ENCODE measurements around the gene CASQ1.
A peak's percentile ranks its signal among the peaks of the same experiment; 100 is the strongest.

The CASQ1 gene

DNA sequence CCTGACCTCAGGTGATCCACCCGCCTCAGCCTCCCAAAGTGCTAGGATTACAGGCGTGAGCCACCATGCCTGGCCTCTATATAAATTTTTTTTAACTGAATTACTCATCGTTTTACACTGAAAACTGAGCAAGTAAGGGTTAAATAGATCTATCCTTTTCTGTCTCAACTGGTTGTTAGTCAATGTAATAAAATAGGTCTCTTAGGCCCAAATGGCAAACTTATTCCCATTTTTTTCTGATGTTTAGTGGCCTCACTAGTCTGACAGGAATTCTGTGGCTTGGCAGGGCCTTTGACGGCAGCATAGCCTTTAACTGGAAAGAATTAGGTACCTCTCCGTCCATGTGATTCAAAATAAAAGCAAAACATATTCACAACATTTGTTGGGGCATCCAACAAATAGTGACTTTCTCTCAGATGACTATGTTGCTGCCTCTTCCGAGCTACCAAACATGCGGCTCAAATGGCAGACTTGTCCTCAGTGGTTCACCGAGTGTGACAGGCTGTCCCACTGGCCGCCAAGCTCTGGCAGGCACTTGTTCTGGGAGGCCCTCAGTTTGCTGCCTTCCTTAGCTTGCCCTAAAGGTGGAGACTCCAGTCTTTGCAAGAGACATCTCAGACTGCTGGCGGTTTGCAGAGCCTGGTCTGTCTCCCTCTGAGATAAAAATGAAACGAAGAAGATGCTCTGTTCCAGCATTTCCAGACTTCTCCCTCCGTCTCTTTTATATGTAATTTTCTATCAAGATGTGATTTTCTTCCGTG is 21.6 kb upstream of the CASQ1 start:
- peak; percentile 78 for DNase-seq (ENCODE audit: low read depth, low spot score)

DNA sequence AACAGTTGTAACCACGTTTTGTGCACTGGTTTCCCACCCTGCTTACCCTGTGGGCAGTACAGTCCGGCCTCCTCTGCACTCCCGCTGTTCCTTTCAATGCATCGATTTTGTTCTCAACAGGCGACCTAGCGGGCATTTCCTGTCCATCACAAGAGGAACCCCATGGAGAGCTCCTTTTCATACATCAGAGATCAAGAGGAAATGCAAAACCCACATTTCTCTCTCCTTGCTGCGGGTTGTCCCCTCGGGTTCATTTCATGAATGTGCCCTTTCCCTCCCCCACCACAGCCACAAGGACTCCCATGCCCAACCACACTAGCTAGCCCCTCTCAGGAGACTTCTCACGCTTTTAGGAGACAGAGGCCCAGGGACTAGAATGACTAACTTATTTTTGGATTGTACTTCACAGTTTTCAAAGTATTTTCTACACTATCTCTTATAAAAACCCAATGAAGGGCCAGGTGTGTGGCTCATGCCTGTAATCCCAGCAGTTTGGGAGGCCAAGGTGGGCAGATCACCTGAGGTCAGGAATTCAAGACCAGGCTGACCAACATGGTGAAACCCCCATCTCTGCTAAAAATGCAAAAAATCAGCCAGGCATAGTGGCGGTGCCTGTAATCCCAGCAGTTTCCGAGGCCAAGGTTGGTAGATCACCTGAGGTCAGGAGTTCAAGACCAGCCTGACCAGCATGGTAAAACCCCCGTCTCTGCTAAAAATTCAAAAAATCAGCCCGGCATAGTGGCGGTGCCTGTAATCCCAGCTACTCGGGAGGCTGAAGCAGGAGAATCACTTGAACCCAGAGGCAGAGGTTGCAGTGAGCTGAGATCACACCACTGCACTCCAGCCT is 20.6 kb upstream of the CASQ1 start:
- DNase-seq (ENCODE audit: low read depth, low spot score): peak; percentile 79

DNA sequence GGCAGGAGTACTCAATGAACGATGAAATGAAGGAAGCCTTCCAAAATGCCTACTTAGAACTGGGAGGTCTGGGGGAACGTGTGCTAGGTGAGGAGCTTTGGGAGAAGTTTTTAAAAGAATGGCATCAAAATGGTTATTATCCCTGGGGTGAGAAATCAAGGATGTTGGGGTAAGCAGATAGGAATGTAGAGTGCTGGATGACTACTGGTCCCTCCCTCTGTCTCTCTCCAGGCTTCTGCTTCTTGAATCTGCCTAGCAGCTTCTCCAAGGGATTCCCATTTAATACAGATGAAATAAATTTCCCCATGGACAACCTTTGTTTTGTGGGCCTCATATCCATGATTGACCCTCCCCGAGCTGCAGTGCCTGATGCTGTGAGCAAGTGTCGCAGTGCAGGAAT is 19.0 kb upstream of the CASQ1 start:
- peak; percentile 23 for DNase-seq (ENCODE audit: low read depth, low spot score)

DNA sequence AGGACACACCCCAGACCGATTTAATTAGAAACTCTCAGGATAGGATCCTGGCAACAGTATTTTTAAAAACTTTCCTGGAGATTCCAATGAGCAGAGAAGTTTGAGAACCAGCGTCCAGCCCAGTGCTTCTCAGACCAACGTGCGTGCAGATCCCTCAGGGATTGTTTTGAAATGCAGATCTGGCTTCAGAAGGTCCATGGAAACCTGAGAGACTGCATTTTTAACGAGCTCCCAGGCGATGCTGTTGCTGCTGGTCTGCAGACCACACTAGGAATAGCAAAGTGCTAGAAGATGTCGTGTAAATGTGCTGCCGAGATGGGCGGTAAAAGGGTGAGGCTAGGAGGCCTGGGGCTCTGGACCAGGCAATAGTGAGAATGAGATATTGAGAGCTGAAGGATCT is 18.4 kb upstream of the CASQ1 start:
- peak; percentile 70 for DNase-seq (ENCODE audit: low read depth, low spot score)

DNA sequence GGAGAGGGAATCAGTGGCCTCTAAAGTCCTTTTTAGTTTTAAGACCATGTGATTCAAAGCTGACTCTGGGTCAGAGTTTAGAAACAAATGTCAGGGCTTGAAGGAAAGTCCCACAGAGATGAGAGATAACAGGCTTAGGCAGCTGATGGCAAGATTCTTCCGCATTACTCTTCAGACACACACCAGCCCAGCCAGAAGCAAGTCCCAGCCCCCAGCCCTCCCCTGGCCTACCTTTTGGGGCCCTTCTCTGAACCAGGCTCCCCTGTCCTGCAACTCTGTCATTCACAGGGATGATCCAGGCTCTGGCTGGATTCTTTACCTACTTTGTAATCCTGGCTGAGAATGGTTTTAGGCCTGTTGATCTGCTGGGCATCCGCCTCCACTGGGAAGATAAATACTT is 13.1 kb upstream of the CASQ1 start:
- no peak for DNase-seq (ENCODE audit: low read depth, low spot score)

DNA sequence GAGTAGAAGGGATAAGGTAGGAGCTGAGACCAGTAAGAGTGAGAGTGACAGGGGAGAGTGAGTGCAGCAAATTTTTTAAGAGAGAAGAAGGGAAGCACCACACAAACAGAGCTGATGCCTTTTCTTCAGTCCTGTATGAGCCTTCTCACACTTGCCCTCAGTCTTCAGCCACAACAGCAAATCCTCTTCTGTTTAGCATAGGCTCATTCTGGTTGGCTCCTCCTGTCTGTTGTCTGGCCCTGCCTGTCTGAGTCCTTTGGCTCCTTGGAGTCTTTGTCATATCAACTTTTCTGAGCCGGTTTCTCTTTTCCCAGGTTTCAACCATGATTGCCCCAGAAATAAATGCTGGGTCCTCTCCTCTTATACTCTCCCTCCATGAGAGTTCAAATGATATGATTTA is 12.7 kb upstream of the CASQ1 start:
- DNase-seq (ENCODE audit: low read depth, low spot score): no peak

DNA sequence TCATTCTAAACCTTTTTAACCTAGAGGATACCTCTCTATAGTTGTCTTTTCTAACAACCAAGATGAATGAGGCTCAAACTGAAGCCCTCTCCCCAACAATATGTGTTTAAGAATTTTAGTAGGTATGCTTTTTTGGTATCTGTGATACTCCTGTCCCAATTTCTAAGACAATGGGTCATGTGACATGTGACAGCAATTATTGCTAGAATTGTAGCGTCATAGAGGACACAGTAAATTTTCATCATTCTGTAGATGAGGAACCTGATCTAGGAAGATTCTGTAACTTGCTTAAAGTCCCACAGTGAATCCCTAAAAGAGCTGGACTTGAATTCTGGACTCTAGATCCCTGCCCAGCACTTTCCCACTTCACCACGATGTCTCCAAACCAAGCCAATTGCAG is 11.6 kb upstream of the CASQ1 start:
- no peak for DNase-seq (ENCODE audit: low read depth, low spot score)

DNA sequence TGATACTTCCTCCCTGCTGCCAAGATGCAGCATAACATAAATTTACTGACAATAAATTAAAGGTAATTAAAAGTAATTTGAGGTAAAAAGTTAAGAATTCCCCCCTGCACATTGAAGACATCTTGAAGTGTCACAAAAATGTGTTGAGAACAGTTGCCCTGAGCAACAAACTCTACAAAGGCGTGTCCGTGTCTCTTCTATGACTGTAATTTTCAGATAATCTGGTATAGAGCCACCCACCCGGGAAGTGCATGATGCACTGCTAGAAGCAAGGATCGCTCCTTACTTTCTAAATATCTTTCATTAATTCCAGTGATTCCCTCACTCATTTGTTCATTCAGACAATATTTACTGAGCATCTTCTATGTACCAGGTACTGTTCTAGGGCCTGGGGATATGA is 11.0 kb upstream of the CASQ1 start:
- no peak for DNase-seq (ENCODE audit: low read depth, low spot score)

DNA sequence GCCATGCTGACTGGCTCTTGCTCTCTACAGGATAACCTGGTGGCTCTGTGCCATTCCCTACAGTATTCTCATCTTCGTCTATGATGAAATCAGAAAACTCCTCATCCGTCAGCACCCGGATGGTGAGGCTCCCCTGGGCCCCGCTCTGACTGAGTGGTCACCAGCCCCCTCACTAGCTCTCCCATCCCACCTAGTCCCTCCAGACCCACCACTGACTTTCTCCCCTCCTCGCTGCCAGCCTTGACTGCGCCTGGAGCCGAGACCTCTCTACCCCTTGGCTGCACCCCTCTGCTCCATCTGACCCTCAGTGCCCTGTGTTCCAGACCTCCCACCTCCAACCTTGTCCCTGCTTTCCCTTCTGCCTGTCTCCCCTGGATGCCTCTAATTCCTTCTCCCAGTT is 4.1 kb upstream of the CASQ1 start:
- no peak for DNase-seq (ENCODE audit: low read depth, low spot score)

DNA sequence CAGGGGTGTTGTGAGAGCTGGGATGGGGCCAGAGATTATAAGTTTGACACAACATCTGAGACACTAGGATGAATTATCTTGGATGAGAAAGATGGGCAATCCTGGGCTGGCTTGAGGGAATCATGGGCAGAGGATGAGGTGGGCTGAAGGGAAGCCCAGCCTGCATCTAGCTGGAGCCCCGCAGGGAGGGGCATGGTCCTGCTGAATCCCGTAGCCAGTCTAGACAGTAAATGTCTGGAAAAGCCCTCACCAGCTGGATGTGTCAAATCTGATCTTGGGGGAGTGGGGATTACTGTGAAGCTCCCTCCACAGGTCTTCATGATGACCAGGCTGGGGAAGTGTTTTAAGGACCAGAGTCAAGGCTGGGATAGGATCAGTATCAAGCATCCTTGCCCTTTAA is 3.6 kb upstream of the CASQ1 start:
- no peak for DNase-seq (ENCODE audit: low read depth, low spot score)

DNA sequence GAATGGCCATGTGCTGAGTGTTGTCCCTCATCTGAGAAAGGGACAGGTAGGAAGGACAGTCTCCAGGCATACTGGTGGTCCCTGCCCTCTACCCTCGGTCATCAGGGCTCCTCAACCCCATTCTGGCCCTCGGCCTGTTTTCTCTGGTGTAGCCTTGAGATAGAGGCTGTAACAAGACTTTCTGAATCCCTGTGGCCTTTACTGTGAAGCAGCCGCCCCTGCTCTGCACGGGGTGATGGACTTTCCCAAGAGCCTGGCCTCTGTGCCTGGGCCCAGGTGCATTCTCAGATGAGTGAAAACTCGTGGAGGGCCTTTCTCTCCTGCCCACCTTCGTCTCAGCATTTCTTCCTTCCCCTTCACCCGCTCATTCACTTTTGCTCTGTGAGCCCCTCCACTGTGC is 3.0 kb upstream of the CASQ1 start:
- DNase-seq (ENCODE audit: low read depth, low spot score): no peak

DNA sequence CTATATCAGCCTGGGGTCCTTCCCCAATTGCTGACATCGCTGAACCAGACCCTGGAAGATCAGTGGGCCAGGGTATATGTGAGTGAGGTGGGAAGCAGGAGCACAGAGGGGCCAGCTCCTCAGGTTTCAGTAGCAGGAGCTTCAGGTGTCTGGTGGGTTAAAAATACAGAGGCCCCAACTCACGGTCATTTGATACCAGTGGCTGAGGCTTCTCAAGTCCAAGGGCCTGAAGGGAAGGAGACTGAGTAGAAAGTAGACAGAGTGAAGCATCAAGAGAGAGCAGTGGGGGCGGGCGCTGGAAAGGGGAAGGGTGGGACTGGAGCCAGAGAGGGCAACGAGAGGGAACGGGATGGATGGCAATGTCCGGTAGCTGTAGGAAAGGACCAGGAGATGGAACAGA is 2.0 kb upstream of the CASQ1 start:
- no peak for DNase-seq (ENCODE audit: low read depth, low spot score)

DNA sequence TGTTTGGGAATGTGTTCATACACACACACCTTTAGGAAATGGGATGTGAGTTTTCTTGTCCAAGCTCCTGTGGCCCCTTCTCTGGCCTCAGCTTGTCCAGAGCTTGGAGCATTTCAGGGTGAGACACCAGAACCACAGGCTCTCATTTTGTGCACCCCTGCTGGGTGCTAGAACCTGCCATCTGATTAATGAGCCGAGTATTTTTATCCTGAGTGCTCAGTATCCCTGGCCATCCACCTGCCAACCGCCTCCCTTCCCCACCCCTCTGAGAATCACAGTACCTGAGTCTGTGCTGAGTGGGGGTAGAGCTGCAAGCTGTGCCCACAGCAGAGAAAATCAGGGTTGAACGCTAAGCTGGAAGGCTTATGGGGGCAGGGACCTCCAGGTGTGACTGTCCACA is 1.4 kb downstream of the CASQ1 start:
- DNase-seq (ENCODE audit: low read depth, low spot score): no peak

DNA sequence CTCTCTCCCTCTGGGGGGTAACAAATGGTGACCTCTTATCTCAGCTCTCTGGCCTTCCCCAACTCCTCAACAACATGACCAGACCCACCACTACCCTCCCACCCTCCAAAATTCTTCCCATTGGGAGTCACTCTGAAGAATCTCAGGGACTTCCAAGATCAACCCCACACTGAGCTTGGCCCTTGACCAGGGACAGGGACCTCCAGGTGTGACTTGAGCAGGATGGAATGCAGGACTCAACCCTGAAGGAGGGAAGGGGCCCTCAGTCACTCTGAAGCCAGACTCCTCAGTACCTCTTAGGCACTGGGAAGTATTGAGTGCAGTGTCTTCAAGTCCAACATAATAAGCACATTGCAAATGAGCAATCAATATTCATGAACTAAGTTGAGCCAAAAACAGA is 1.9 kb downstream of the CASQ1 start:
- peak; percentile 32 for DNase-seq (ENCODE audit: low read depth, low spot score)

DNA sequence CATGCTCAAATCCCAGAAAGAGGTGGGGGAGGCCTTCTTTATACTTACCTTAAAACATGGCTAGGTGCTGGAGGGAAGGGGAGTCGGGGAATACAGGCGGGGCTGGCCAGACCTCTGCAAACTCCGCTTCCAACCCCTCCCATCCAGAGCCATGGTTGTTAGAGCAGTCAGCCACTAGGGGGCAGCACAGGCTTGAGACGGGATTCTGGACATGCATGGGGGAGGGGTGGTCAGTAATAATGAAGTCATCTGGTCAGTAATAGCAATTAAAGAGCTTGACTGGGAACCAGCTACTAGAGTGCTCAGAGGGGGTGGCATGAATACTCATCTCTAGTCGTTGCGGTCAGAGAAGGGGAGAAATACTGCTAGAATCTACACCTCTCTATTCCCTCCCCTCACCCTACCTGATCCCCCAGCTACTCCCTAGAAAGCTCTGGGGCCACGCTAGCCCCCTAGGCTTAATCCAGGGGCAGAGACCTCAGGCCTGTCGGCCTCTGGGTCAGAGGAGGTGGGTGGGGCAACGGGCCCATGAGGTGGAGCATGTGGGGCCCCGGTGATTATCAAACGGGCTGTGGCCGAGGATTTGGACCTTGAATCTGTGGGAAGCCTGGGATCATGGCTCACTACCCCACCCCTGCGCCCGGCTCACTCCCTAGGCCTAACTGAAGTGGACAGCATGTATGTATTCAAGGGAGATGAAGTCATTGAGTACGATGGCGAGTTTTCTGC is 2.9 kb downstream of the CASQ1 start:
- DNase-seq (ENCODE audit: low read depth, low spot score): peak; percentile 94

DNA sequence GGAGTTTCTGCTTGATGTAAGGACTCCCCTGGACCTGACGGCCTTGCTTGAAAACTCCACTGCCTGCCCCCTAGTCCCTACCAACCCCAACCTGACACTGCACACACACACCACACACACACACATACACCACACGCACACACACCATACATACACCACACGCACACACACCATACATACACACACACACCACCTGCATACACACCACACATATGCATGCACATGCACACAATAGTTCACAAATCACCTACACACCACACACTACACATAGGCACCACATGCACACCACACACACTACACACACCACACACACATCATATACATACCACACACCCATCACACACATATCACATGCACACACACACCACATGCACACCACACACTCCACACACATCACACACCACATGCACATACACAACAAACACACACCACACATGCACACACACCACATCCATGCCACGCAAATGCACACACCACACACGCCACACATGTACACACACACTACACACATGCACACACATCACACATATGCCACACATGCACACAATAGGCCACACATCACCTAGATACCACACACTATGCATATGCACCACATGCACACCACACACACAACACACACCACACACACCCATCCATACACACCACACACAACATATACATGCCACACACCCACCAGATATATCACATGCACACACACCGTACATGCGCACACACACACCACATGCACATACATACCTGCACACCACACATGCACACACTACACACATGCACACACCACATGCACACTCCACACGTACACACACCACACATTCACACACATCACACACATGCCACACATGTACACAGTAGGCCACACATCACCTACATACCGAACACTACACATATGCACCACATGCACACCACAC is 3.7 kb downstream of the CASQ1 start:
- DNase-seq (ENCODE audit: low read depth, low spot score): no peak

DNA sequence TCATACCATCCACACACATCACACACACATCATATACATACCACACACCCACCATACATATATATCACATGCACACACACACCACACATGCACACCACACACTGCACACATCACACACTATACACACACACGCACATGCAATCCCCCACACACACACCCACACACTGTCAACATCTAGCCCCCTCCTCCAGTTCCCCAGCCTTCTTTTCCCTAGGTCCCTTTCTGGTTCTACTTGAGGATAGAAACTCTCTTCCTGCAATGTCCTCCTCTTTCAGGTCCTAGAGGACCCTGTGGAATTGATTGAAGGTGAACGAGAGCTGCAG is 4.3 kb downstream of the CASQ1 start:
- no peak for DNase-seq (ENCODE audit: low read depth, low spot score)

DNA sequence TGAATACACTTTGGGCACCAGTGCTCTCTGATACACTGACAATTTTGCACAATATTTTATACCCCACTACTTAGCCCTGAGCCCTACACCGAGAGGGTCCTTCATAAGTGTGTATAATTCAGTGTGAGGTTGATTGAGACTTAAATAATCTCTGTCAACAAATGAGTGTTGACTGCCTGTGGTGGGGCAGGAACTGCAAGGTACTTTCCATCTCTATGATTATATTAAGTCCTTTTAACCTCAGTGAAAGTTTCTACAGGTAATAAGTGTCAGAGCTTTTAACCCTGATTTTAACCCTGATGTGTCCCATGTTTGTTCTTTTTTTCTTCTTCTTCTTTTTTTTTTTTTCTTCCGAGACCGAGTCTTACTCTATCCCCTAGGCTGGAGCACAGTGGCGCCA is 5.8 kb downstream of the CASQ1 start:
- no peak for DNase-seq (ENCODE audit: low read depth, low spot score)

DNA sequence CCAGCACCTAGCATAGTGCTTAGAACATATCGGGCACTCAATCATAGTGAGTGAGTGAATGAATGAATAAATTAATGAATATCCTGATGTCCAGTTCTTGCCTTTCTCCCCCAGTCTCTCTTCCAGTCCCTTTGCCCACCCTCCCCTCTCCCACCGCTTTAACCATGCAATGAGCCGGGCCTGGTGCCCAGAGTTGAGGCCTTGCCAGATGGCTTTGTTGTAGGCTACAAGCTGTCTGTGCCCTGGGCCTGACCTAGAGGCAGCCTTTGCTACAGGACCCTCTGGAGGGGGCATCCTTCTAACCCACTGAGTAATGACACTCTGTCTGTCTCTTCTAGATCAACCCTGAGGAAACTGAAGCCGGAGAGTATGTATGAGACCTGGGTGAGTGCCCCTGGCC is 6.9 kb downstream of the CASQ1 start:
- DNase-seq (ENCODE audit: low read depth, low spot score): no peak

DNA sequence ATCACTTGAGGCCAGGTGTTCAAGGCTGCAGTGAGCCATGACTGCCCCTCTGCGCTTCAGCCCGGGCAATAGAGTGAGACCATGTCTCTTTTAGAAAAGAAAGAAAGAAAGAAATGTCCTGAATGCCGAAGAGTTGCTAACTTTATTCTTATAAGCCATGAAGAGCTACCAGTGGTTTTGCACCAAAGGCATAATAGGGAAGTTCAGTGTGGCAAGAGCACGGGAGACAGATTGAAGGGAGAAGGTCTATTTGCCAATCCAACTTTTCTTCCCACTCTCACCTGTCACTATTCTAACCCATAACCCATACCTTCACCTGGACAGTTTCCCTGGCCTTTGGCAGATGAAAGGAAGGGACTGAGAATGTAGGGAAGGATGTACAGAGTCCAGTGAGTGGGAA is 10.4 kb downstream of the CASQ1 start:
- DNase-seq (ENCODE audit: low read depth, low spot score): no peak

DNA sequence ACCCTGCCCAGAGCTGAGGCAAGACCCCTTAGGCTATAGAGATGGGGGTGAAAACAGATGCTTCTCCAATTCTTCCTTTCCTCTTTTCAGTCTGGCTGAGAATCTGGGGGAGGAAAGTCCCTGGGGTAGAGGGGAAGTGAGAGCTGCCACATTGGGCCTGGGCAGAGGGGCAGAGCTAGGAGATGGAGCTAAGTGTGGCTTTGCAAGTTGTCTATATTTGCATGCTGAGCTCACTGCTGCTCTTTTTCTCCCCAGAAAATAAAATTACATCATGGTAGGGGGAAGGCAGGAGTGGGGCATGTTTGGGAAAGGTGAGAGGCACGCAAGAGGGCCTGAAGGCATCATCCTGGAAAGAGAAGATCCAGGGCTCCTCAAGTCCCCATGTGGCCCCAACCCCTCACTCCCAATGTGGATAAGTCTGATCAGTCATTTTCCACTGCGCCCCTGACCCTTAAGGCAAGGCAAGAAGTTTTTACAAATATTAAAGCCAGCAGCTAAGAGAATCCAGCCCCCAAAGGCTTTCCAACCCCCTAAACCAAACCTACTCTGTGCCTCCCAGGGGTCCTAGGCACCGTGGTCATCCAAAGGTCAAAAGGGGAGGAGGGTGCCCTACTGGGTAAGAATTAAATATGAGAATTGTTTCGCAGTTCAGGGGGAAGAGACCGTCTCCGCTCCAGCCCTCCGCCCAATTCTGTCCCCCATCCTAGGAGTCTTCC is 14.3 kb downstream of the CASQ1 start:
- DNase-seq (ENCODE audit: low read depth, low spot score): no peak

All from astrocyte of the hippocampus (primary cell).